Osteoblast (primary cell): ENCODE results near the gene CENPV. TPM values are rescaled to one million over a fixed set of nuclear protein-coding genes. Genes with fewer than 3 reads are reported as not detected.
A peak's percentile ranks its signal among the peaks of the same experiment; 100 is the strongest.

Experiments
- DNase-seq: peaks from one replicate; pipeline ENCODE4 v3.0.0; 2011; ENCODE audit warnings: low spot score, mixed read lengths; ENCODE audit not compliant: insufficient read length; ENCODE audit errors: missing footprints
- H2AFZ ChIP-seq: 2 replicates; pipeline ENCODE4 v1.6.0; 2011; ENCODE audit warnings: mild to moderate bottlenecking, low read length
- H3K27ac ChIP-seq: 2 replicates; pipeline ENCODE4 v1.5.1; 2011; ENCODE audit warnings: mild to moderate bottlenecking, low read depth, low read length, moderate library complexity
- H3K27me3 ChIP-seq: 2 replicates; pipeline ENCODE4 v1.6.0; 2012; ENCODE audit warnings: mild to moderate bottlenecking, control low read depth, inconsistent platforms, low read length, moderate library complexity; ENCODE audit not compliant: insufficient read depth
- H3K36me3 ChIP-seq: 2 replicates; pipeline ENCODE4 v1.5.1; 2011; ENCODE audit warnings: mild to moderate bottlenecking, low read length, control low read depth, moderate library complexity; ENCODE audit not compliant: insufficient read depth
- H3K4me1 ChIP-seq: 2 replicates; pipeline ENCODE4 v1.5.1; 2011; ENCODE audit warnings: mild to moderate bottlenecking, low read length, control low read depth, moderate library complexity; ENCODE audit not compliant: insufficient read depth
- H3K4me2 ChIP-seq: 2 replicates; pipeline ENCODE4 v1.6.0; 2011; ENCODE audit warnings: mild to moderate bottlenecking, low read length; ENCODE audit not compliant: insufficient read depth
- H3K4me3 ChIP-seq: fragments of 200-600 bp; sonication (generic); 3 replicates; pipeline ENCODE4 v1.5.1; 2012; ENCODE audit warnings: mild to moderate bottlenecking, low read length, inconsistent platforms; ENCODE audit not compliant: insufficient read depth
- H3K79me2 ChIP-seq: 2 replicates; pipeline ENCODE4 v1.6.0; 2012; ENCODE audit warnings: mild to moderate bottlenecking, low read length, control low read depth, inconsistent platforms; ENCODE audit not compliant: insufficient read depth
- H3K9me3 ChIP-seq: 2 replicates; pipeline ENCODE4 v1.5.1; 2011; ENCODE audit warnings: low read depth, low read length, control low read depth
- H4K20me1 ChIP-seq: 2 replicates; pipeline ENCODE4 v1.6.0; 2012; ENCODE audit warnings: mild to moderate bottlenecking, low read length, control low read depth; ENCODE audit not compliant: insufficient read depth
- CTCF ChIP-seq: IDR thresholded peaks from 2 replicates; pipeline ENCODE4 v1.5.1; 2011; ENCODE audit warnings: mild to moderate bottlenecking, low read depth, low read length, moderate library complexity; ENCODE audit errors: extremely low read depth
- total RNA-seq: library from RNA; depleted of rRNA; stranded (reverse); fragments of >200 nt; gene quantifications from 2 replicates; pipeline ENCODE4 v1.2.3, GENCODE V29; 2012

The CENPV gene
- total RNA-seq, 1 donor, result 5.1 TPM

- Histone ChIP-seq H4K20me1 (peaks cover 25% of the 10 kb centered on the region), H3K4me3 (no peak overlapping the region), H2AFZ (peak overlapping the region; percentile 45), H3K27ac (peak overlapping the region; percentile 69), H3K4me1 (peaks cover 35% of the 10 kb centered on the region), H3K9me3 (no peaks in the 10 kb centered on the region), H3K36me3 (peaks cover 19% of the 10 kb centered on the region), H3K27me3 (no peaks in the 10 kb centered on the region), H3K79me2 (peaks cover 29% of the 10 kb centered on the region), H3K4me2 (peak overlapping the region; percentile 45)
- TF ChIP-seq CTCF, result no peak
- DNase-seq, result no peak
Measured at GRCh38 chr17:16378636-16379282, 25.5 kb upstream of the CENPV start.

DNA sequence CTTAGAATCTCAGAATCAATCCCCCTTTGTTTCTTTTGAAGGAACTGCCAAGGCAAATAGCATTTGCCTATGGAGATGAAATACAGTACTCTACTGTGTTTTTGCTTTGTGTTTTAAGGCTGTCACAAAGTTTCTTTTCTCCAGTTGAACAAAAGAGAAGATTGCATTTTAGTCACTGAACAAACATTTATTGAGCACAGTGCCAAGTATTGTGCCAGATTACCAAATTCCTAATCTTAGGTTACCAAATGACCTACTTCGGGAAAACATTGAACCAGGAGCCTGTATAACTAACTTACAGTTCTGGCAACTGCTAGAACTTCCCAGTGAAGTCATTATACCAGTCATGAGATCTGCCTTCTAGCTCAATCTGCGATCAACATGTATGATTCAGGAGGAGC, 24.7 kb upstream of the CENPV start:
- Histone ChIP-seq H3K27ac (peak overlapping the region; percentile 46), H3K4me3 (no peak overlapping the region), H4K20me1 (peaks cover 17% of the 10 kb centered on the region), H3K4me1 (peaks cover 29% of the 10 kb centered on the region), H2AFZ (peak overlapping the region; percentile 20), H3K27me3 (no peaks in the 10 kb centered on the region), H3K36me3 (peaks cover 12% of the 10 kb centered on the region), H3K79me2 (peaks cover 20% of the 10 kb centered on the region), H3K4me2 (peak overlapping the region; percentile 45), H3K9me3 (no peaks in the 10 kb centered on the region)
- no peak for TF ChIP-seq CTCF
- peak; percentile 88 for DNase-seq

DNA sequence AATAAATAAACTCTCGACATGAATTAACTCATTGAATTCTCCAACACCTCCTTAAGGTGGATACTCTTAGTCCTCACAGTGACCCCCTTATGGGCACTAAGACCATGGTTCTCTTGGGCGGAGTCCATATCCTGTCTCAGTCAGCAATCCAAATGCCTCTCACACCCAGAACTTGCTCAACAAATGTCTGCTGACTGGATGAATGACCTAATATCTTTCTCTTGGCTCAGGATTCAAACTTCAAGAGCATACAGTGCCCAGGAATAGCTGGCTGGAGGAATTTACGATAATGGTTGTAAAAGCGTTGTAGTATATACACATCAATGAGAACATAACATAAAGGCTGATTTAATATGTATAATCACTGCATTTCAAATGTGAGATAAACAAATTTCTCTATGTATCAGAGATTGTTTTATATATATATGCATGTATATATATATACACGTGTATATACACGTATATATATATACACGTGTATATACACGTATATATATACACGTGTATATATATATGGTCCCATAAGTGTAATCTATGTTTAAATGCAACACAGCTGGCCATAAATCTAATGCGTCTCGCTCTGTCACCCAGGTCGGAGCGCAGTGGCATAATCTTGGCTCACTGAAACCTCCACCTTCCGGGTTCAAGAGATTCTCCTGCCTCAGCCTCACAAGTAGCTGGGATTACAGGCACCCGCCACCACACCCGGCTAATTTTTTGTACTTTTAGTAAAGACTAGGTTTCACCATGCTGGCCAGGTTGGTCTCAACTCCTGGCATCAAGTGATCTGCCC, 21.1 kb upstream of the CENPV start:
- H3K9me3 ChIP-seq, result no peaks in the 10 kb centered on the region
- H4K20me1 ChIP-seq, result no peaks in the 10 kb centered on the region
- H3K4me2 ChIP-seq, result no peak overlapping the region
- no peaks in the 10 kb centered on the region for H3K79me2 ChIP-seq
- H2AFZ ChIP-seq, result no peak overlapping the region
- H3K4me3 ChIP-seq, result no peak overlapping the region
- H3K27ac ChIP-seq, result no peak overlapping the region
- H3K4me1 ChIP-seq, result peaks cover 24% of the 10 kb centered on the region
- H3K27me3 ChIP-seq, result no peaks in the 10 kb centered on the region
- no peak for TF ChIP-seq CTCF
- DNase-seq, result peak; percentile 83
- H3K36me3 ChIP-seq, result no peaks in the 10 kb centered on the region

DNA sequence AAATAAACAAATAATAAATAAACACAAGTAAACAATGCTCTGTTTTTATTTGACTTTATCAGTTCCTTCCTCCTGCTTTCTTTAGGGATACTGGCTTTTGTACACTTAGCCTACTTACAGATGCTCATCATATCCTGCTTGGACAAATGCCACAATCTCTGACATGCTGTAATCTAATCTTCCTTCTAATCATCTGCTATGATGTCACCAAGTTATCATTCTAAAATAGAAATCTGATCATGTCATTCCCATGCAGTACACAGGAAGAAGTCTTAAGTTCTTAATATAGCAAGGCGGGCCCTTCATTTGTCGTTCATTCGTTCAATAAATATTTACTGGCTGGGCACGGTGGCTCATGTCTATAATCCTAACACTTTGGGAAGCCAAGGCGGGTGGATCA, 18.5 kb upstream of the CENPV start:
- H2AFZ ChIP-seq, result no peak overlapping the region
- H3K4me1 ChIP-seq, result peaks cover 11% of the 10 kb centered on the region
- no peak overlapping the region for H3K4me2 ChIP-seq
- no peak for TF ChIP-seq CTCF
- H3K36me3 ChIP-seq, result no peaks in the 10 kb centered on the region
- H3K79me2 ChIP-seq, result no peaks in the 10 kb centered on the region
- no peak for DNase-seq
- no peaks in the 10 kb centered on the region for H3K27me3 ChIP-seq
- no peaks in the 10 kb centered on the region for H3K9me3 ChIP-seq
- no peaks in the 10 kb centered on the region for H4K20me1 ChIP-seq
- no peak overlapping the region for H3K4me3 ChIP-seq
- no peak overlapping the region for H3K27ac ChIP-seq
